ENCODE results near the gene ATAD2B. TPM values are rescaled to one million over a fixed set of nuclear protein-coding genes. Genes with fewer than 3 reads are reported as not detected.

Gene ATAD2B
- total and polyA plus RNA-seq, 2 of the 4 experiments (the other 2 are of a cell fraction): 1.5 to 5.0 TPM

GRCh38 chr2:23708771-23709170 is 218.2 kb downstream of the ATAD2B start:
- ATAC-seq (ENCODE audit: low read depth) (no peak), DNase-seq (no peak)
- Histone ChIP-seq H3K4me3 (ENCODE audit: insufficient read depth, low read depth, low read length) (no peak overlapping the region), H3K27me3 (ENCODE audit: control insufficient read depth, insufficient read depth, low read length) (no peaks in the 10 kb centered on the region), H4K91ac (ENCODE audit: insufficient read depth, low read depth, low read length) (no peak overlapping the region), H3K18ac (ENCODE audit: low read depth, low read length) (no peak overlapping the region), H2AK9ac (replicated peaks; ENCODE audit: low read depth, low read length, poor library complexity) (no peak overlapping the region), H3K23ac (ENCODE audit: low read depth, low read length) (no peak overlapping the region), H3K4ac (ENCODE audit: low read depth, low read length) (no peak overlapping the region), H3K9ac (ENCODE audit: low read depth, low read length) (no peak overlapping the region), H3K36me3 (ENCODE audit: control insufficient read depth, insufficient read depth, low read length) (peaks cover 26% of the 10 kb centered on the region), H3K9me3 (ENCODE audit: control insufficient read depth, insufficient read depth, low read length) (no peaks in the 10 kb centered on the region), H3K14ac (replicated peaks; ENCODE audit: low read depth, low read length) (no peak overlapping the region), H2BK120ac (ENCODE audit: low read depth, low read length) (no peak overlapping the region), H3K56ac (ENCODE audit: extremely low read depth, insufficient read depth, low read length) (no peak overlapping the region), H3K9me1 (ENCODE audit: insufficient read depth, low read length) (peaks cover 9% of the 10 kb centered on the region; the same call in 1 of the 2 replicates), H3K79me1 (ENCODE audit: low read depth in 1 of 2, low read length in 2 of 2) (peaks cover 3 to 15% of the 10 kb centered on the region in 2 experiments; a peak in 2 of 4 replicates), H3K4me2 (ENCODE audit: low read depth, low read length) (no peak overlapping the region), H3K4me1 (ENCODE audit: control insufficient read depth, insufficient read depth, low read length) (peaks cover 5% of the 10 kb centered on the region), H4K8ac (ENCODE audit: low read depth in 2 of 2, low read length in 2 of 2) (no peak overlapping the region), H4K20me1 (ENCODE audit: insufficient read depth, low read length) (no peaks in the 10 kb centered on the region; the same call in 1 of the 2 replicates), H3K27ac (ENCODE audit: insufficient read depth, low read length) (no peak overlapping the region), H4K5ac (ENCODE audit: low read depth, low read length) (no peak overlapping the region), H2AFZ (replicated peaks; ENCODE audit: low read length, poor library complexity) (no peak overlapping the region), H2BK20ac (ENCODE audit: low read depth, low read length) (no peak overlapping the region), H2BK15ac (ENCODE audit: low read depth, low read length) (no peak overlapping the region; the same call in 2 of the 3 replicates), H2BK5ac (ENCODE audit: low read depth, low read length, poor library complexity, severe bottlenecking) (no peak overlapping the region), H2AK5ac (ENCODE audit: low read depth, low read length) (no peak overlapping the region)
- WGBS, 2 experiments (ENCODE audit: extremely low coverage in 2 of 2, insufficient read length in 1 of 2): no CpG with 5 or more reads among the region's 6 CpGs
- CTCF ChIA-PET: no interaction called here
- in situ Hi-C loops (cut with MboI; ENCODE audit: low sequenced_read_pairs) (no loop called here), dilution Hi-C loops (cut with HindIII; ENCODE audit: low sequenced_read_pairs, unreplicated experiment) (no loop called here), intact Hi-C loops (cut with micrococcal nuclease) (no loop called here)
- no TSS peak for BruUV-seq (replicated peaks)
- POLR2A ChIA-PET (ENCODE audit: unreplicated experiment): no interaction called here
- TF ChIP-seq CEBPB (IDR thresholded peaks at IDR 0.05; ENCODE audit: low read depth, low read length) (no peak), FOS (IDR thresholded peaks at IDR 0.05; ENCODE audit: low read depth, low read length) (no peak), BHLHE40 (IDR thresholded peaks at IDR 0.05; ENCODE audit: low read depth, low read length) (no peak), MAZ (IDR thresholded peaks at IDR 0.05; ENCODE audit: borderline replicate concordance, low read depth, low read length) (no peak), POLR2A (IDR thresholded peaks at IDR 0.05; ENCODE audit: low read depth, low read length) (no peak), MAFK (IDR thresholded peaks at IDR 0.05; ENCODE audit: low read depth, low read length) (no peak)
